Ramos (cell line): ENCODE measurements around the gene AMY1B.
"Not testable (repeated sequence)": the region's sequence is repeated elsewhere in the genome, so short reads cannot be mapped to it uniquely, and the experiment has no call there.

Experiments used
- in situ Hi-C: fragments of 300-500 bp; cut with MboI; formaldehyde crosslinking; loops from one replicate; pipeline ENCODE4 v1.14.3; 2022; ENCODE audit warnings: low sequenced_read_pairs; ENCODE audit not compliant: unreplicated experiment

The AMY1B gene

DNA sequence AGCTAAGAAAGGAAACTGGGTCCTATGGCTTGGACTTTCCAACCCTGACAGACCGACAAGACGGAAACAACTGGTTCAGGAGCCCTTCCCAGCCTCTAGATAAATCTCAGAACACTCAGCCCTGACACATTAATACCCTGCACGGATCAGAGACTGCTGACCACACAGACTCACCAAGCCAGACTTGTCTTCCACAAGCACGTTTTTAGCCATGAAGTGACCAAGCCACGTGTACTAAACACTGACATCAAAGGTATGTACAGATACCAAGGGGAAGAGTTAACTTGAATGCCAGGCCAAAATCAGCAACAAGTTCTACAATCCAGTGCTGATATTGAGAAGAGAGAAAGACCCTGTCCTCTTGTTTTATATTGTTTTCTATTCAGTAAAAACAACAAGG, at the start of gene AMY1B:
AMY1B (minus strand) TSS at position 101 of the 400 bp plus-strand sequence. CDS start 571 bp downstream, outside the sequence.
- in situ Hi-C loops: not testable (repeated sequence)

DNA sequence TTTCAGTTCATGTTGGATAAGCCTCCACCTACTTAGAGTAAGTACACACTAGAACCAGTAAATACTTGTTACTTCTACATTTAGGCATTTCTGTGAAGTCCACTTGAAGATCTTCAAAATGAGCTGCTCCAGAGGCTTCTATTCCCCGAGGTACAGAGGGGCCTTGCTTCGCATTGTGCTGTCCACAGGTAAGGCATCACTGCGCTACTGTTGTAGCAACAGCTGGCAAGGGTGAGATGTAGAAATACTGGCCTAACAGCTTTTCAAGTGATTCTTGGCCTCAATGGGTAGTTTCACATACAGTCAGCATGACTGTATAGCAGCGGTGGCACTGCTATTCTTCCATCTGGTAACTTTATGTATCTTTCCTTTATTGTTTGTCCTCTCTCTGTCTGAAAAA, 49.0 kb upstream of the AMY1B start:
- in situ Hi-C loops: not testable (repeated sequence)

DNA sequence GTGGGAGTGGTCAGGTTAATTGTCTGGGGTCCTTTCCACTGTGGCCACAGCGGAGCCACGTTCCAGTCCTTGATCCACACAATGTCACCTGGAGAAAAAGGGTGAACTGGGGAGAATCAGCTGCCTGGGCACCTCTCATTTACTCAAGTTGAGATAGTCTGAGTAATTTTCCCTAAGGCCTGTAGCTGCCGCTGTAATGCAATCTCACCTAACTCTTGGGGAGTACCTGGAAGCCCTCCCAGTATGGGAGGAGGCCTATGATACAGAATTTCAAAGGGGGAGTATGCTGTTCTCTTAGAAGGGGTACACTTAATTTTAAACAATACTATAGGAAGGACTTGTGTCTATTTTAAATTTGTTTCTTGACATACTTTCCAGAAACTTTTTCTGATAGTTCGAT, 48.4 kb upstream of the AMY1B start:
- in situ Hi-C loops: not testable (repeated sequence)

DNA sequence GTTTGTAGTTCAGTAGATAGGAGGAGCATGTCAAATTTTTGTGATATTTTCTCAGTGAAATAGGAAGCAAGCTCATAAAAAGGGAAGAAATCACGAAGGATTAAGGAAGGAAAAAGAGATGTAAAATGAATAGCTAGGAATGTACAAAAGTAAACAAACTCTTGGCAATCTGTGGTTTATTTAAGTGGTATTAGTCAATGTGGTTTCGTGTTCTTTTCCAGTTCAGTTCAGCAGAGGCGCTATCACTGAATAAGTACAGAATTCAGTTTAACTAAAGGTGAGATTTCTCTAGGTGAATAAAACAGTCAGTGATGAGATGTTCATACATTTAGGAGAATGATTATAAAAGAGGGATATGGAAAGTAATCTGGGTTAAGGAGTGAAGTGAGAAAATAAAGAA, 42.0 kb upstream of the AMY1B start:
- in situ Hi-C loops: not testable (repeated sequence)

DNA sequence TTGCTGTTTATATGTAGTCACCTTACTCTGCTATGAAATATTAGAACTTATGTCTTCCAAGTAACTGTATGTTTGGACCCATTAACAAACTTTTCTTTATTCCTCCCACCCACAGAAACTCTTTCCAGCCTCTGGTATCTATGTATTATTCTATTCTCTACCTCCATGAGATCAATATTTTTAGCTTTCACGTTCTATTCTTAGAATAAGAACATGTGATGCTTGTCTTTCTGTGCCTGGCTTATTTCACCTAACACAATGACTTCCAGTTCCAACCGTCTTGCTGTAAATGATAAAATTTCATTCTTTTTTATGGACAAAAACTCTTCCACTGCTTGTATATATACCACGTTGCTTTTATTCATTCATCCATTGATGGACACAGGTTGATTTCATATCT, 39.3 kb upstream of the AMY1B start:
- in situ Hi-C loops: not testable (repeated sequence)

DNA sequence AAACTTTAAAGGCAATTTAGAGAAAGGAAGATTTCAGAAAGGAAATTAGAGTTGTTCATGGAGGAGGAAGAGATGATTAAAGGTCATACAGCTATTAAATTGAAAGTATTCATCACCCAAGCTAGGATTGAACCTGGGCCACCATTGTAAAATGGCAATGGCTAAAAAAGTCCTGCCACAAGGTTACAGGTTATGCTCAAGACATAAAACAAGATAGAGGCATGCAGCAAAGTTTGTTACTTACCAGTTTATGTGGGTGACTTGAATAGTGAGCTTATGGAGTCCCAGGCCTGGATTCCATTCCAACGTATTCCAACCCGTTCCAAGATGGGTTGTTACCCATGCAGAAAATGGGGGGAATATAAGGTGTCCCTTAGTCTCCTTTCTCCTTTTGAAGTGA, 25.5 kb upstream of the AMY1B start:
- in situ Hi-C loops: not testable (repeated sequence)

DNA sequence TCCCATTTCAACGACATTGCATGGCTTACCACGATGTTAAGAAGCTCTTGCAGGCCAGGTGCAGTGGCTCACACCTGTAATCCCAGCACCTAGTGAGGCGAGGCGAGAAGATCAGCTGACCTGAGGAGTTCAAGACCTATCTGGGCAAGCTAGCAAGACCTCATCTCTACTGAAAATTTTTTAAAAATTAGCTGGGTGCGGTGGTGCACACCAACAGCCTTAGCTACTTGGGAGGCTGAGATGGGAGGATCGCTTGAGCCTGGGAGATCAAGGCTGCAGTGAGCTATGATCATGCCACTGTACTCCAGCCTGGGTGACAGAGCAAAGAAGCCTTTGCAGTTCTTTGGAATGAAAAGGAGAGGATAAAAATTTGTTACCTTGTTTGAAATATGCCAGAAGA, 21.4 kb upstream of the AMY1B start:
- in situ Hi-C loops: not testable (repeated sequence)

DNA sequence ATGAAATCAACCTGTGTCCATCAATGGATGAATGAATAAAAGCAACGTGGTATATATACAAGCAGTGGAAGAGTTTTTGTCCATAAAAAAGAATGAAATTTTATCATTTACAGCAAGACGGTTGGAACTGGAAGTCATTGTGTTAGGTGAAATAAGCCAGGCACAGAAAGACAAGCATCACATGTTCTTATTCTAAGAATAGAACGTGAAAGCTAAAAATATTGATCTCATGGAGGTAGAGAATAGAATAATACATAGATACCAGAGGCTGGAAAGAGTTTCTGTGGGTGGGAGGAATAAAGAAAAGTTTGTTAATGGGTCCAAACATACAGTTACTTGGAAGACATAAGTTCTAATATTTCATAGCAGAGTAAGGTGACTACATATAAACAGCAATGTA, 14.4 kb upstream of the AMY1B start:
- in situ Hi-C loops: not testable (repeated sequence)

DNA sequence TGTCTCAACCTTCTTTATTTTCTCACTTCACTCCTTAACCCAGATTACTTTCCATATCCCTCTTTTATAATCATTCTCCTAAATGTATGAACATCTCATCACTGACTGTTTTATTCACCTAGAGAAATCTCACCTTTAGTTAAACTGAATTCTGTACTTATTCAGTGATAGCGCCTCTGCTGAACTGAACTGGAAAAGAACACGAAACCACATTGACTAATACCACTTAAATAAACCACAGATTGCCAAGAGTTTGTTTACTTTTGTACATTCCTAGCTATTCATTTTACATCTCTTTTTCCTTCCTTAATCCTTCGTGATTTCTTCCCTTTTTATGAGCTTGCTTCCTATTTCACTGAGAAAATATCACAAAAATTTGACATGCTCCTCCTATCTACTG, 11.7 kb upstream of the AMY1B start:
- in situ Hi-C loops: not testable (repeated sequence)

DNA sequence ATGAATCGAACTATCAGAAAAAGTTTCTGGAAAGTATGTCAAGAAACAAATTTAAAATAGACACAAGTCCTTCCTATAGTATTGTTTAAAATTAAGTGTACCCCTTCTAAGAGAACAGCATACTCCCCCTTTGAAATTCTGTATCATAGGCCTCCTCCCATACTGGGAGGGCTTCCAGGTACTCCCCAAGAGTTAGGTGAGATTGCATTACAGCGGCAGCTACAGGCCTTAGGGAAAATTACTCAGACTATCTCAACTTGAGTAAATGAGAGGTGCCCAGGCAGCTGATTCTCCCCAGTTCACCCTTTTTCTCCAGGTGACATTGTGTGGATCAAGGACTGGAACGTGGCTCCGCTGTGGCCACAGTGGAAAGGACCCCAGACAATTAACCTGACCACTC, 5.2 kb upstream of the AMY1B start:
- in situ Hi-C loops: not testable (repeated sequence)

DNA sequence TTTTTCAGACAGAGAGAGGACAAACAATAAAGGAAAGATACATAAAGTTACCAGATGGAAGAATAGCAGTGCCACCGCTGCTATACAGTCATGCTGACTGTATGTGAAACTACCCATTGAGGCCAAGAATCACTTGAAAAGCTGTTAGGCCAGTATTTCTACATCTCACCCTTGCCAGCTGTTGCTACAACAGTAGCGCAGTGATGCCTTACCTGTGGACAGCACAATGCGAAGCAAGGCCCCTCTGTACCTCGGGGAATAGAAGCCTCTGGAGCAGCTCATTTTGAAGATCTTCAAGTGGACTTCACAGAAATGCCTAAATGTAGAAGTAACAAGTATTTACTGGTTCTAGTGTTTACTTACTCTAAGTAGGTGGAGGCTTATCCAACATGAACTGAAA, 4.7 kb upstream of the AMY1B start:
- in situ Hi-C loops: not testable (repeated sequence)

DNA sequence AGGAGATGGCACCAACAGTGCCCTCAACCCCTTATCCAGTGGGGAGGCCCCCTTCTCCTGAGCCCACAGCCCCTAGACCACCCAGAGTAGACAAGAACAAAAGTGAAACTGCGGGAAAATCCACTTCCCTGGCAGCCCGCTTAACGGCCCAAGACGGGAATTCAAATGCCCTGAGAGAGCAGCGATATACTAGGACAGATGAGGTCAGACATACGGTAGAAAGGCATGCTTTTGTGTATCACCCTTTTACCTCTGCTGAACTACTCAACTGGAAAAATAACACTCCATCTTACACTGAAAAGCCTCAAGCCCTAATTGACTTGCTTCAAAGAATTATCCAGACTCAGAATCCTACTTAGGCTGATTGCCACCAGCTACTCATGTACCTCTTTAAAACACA, 1.4 kb upstream of the AMY1B start:
- in situ Hi-C loops: not testable (repeated sequence)

DNA sequence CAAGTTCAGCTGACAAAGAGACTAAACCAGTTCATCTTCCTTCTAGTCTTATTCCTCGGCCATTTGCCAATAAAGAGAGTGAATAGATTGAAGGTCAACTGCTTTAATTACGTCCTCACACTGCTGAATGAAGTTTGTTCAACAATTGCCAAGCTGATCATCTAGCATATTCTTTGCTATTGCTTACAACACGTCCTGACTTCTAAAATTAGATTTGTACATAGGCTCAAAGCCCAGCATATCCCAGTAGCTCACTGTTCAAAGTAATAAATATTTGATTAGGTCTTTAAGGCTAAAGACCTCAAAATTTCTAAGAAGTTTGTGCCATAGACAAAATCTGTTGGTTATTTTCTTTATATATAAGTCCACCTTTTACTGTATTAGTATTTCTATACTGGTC, 19.7 kb downstream of the AMY1B start:
- in situ Hi-C loops: not testable (repeated sequence)

DNA sequence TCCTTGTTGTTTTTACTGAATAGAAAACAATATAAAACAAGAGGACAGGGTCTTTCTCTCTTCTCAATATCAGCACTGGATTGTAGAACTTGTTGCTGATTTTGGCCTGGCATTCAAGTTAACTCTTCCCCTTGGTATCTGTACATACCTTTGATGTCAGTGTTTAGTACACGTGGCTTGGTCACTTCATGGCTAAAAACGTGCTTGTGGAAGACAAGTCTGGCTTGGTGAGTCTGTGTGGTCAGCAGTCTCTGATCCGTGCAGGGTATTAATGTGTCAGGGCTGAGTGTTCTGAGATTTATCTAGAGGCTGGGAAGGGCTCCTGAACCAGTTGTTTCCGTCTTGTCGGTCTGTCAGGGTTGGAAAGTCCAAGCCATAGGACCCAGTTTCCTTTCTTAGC, 40.5 kb downstream of the AMY1B start, which contains the start of gene AMY1A:
AMY1A (plus strand) TSS at position 301 of the 400 bp plus-strand sequence. CDS start 571 bp downstream, outside the sequence.
- in situ Hi-C loops: not testable (repeated sequence)

DNA sequence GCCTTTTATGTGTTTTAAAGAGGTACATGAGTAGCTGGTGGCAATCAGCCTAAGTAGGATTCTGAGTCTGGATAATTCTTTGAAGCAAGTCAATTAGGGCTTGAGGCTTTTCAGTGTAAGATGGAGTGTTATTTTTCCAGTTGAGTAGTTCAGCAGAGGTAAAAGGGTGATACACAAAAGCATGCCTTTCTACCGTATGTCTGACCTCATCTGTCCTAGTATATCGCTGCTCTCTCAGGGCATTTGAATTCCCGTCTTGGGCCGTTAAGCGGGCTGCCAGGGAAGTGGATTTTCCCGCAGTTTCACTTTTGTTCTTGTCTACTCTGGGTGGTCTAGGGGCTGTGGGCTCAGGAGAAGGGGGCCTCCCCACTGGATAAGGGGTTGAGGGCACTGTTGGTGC, 41.9 kb downstream of the AMY1B start:
- in situ Hi-C loops: not testable (repeated sequence)

DNA sequence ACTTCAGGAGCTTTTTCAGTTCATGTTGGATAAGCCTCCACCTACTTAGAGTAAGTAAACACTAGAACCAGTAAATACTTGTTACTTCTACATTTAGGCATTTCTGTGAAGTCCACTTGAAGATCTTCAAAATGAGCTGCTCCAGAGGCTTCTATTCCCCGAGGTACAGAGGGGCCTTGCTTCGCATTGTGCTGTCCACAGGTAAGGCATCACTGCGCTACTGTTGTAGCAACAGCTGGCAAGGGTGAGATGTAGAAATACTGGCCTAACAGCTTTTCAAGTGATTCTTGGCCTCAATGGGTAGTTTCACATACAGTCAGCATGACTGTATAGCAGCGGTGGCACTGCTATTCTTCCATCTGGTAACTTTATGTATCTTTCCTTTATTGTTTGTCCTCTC, 45.1 kb downstream of the AMY1B start:
- in situ Hi-C loops: not testable (repeated sequence)

DNA sequence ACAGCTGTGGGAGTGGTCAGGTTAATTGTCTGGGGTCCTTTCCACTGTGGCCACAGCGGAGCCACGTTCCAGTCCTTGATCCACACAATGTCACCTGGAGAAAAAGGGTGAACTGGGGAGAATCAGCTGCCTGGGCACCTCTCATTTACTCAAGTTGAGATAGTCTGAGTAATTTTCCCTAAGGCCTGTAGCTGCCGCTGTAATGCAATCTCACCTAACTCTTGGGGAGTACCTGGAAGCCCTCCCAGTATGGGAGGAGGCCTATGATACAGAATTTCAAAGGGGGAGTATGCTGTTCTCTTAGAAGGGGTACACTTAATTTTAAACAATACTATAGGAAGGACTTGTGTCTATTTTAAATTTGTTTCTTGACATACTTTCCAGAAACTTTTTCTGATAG, 45.7 kb downstream of the AMY1B start:
- in situ Hi-C loops: not testable (repeated sequence)

DNA sequence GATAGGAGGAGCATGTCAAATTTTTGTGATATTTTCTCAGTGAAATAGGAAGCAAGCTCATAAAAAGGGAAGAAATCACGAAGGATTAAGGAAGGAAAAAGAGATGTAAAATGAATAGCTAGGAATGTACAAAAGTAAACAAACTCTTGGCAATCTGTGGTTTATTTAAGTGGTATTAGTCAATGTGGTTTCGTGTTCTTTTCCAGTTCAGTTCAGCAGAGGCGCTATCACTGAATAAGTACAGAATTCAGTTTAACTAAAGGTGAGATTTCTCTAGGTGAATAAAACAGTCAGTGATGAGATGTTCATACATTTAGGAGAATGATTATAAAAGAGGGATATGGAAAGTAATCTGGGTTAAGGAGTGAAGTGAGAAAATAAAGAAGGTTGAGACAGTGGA, 52.1 kb downstream of the AMY1B start:
- in situ Hi-C loops: not testable (repeated sequence)

DNA sequence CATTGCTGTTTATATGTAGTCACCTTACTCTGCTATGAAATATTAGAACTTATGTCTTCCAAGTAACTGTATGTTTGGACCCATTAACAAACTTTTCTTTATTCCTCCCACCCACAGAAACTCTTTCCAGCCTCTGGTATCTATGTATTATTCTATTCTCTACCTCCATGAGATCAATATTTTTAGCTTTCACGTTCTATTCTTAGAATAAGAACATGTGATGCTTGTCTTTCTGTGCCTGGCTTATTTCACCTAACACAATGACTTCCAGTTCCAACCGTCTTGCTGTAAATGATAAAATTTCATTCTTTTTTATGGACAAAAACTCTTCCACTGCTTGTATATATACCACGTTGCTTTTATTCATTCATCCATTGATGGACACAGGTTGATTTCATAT, 54.8 kb downstream of the AMY1B start:
- in situ Hi-C loops: not testable (repeated sequence)
